GM12878 (cell line): ENCODE results near the gene MROH7. TPM values are rescaled to one million over a fixed set of nuclear protein-coding genes. Genes with fewer than 3 reads are reported as not detected.

Experiments used
- ATAC-seq: fragments of 200-7000 bp; cut with Tn5 transposase; 3 replicates; pipeline ENCODE4 v1.9.1; 2020; ENCODE audit warnings: mild to moderate bottlenecking, moderate library complexity
- BruUV-seq: library from RNA; stranded (reverse); fragments of 400-500 nt; replicated peaks from 2 replicates; lab custom pipeline; 2021; lab: Mats Ljungman, UMichigan
- CTCF ChIA-PET: fragments of 300-600 bp; sonication (Branson Sonifier 250); formaldehyde crosslinking; extraction: SDS; loops from one replicate; lab custom pipeline; 2021; ENCODE audit warnings: inconsistent platforms; lab: Yijun Ruan, JAX
- POLR2A ChIA-PET: fragments of 350-600 bp; formaldehyde crosslinking; extraction: SDS; loops from one replicate; lab custom pipeline; 2021; ENCODE audit warnings: inconsistent platforms; lab: Charles Lee
- RAD21 ChIA-PET: fragments of 300-600 bp; sonication (Branson Sonifier 250); formaldehyde crosslinking; loops from one replicate; lab custom pipeline; 2023; ENCODE audit warnings: antibody characterized with exemption; ENCODE audit not compliant: unreplicated experiment; lab: Charles Lee
- SMC1A ChIA-PET: fragments of 300-600 bp; sonication (Branson Sonifier 250); formaldehyde crosslinking; loops from one replicate; lab custom pipeline; 2023; ENCODE audit not compliant: unreplicated experiment, uncharacterized antibody; lab: Charles Lee
- DNase-seq: peaks from one replicate; pipeline ENCODE4 v3.0.0-alpha.2; 2011; ENCODE audit warnings: low read depth, low spot score
- FAIRE-seq: peaks from 3 replicates; lab custom pipeline; 2011; peaks lifted over from hg19 to GRCh38; lab: Jason Lieb, UNC
- H2AFZ ChIP-seq: 2 replicates; pipeline ENCODE4 v1.6.0; 2011; ENCODE audit warnings: low read depth, low read length, control low read depth; ENCODE audit not compliant: control insufficient read depth
- H3K27ac ChIP-seq: 2 replicates; pipeline ENCODE4 v1.5.1; 2011; ENCODE audit warnings: control low read depth; ENCODE audit not compliant: control insufficient read depth, insufficient read depth
- H3K27me3 ChIP-seq, 2 experiments: replicated peaks in 1 of 2; 2 replicates each; pipeline versions ENCODE4 v1.6.0 to v1.6.1; 2011; ENCODE audit warnings: low read length in 1 of 2; ENCODE audit not compliant: control insufficient read depth in 2 of 2, insufficient read depth in 2 of 2
- H3K36me3 ChIP-seq, 2 experiments: 2 replicates each; pipeline ENCODE4 v1.5.1; 2011; ENCODE audit warnings: low read length in 1 of 2; ENCODE audit not compliant: control insufficient read depth in 2 of 2, insufficient read depth in 2 of 2
- H3K4me1 ChIP-seq: 2 replicates; pipeline ENCODE4 v1.6.1; 2011; ENCODE audit warnings: mild to moderate bottlenecking, low read length, moderate library complexity, mixed read lengths; ENCODE audit not compliant: control insufficient read depth, insufficient read depth
- H3K4me2 ChIP-seq: 2 replicates; pipeline ENCODE4 v1.6.0; 2011; ENCODE audit warnings: control low read depth; ENCODE audit not compliant: control insufficient read depth, insufficient read depth
- H3K4me3 ChIP-seq: fragments of 200-600 bp; sonication (generic); 2 replicates; pipeline ENCODE4 v1.5.1; 2016
- H3K79me2 ChIP-seq: 2 replicates; pipeline ENCODE4 v1.6.0; 2011; ENCODE audit warnings: low read length; ENCODE audit not compliant: control insufficient read depth, insufficient read depth
- H3K9ac ChIP-seq: 2 replicates; pipeline ENCODE4 v1.8.0; 2011; ENCODE audit warnings: low read length, control low read depth, mixed read lengths; ENCODE audit not compliant: control insufficient read depth, insufficient read depth
- H3K9me3 ChIP-seq: replicated peaks from 3 replicates; pipeline ENCODE4 v1.5.1; 2011; ENCODE audit warnings: mild to moderate bottlenecking, low read length; ENCODE audit not compliant: control insufficient read depth, insufficient read depth
- H4K20me1 ChIP-seq: 2 replicates; pipeline ENCODE4 v1.6.0; 2011; ENCODE audit not compliant: control insufficient read depth, insufficient read depth
- BACH1 ChIP-seq: fragments of 450-650 bp; IDR thresholded peaks from 2 replicates; pipeline ENCODE4 v1.6.1; 2017; ENCODE audit warnings: mild to moderate bottlenecking, borderline replicate concordance
- BRCA1 ChIP-seq: IDR thresholded peaks from 2 replicates; pipeline ENCODE4 v1.6.1; 2011; ENCODE audit warnings: low read depth, low read length, improper control_type of control experiment
- MEF2A ChIP-seq: IDR thresholded peaks from 2 replicates; pipeline ENCODE4 v1.6.1; 2011; ENCODE audit warnings: low read depth, mild to moderate bottlenecking, low read length, moderate library complexity; ENCODE audit not compliant: insufficient read depth
- TCF12 ChIP-seq: IDR thresholded peaks from 2 replicates; pipeline ENCODE4 v1.6.1; 2011; ENCODE audit warnings: low read depth, mild to moderate bottlenecking, low read length
- WRNIP1 ChIP-seq: IDR thresholded peaks from 2 replicates; pipeline ENCODE4 v1.6.1; 2011; ENCODE audit warnings: low read depth, low read length, improper control_type of control experiment, borderline replicate concordance
- WGBS: methylation state at CpG from one replicate; pipeline ENCODE4 v1.1.6; 2016; ENCODE audit warnings: low lambda C conversion rate; ENCODE audit not compliant: insufficient replicate concordance, insufficient coverage; ENCODE audit errors: missing lambda C conversion rate; 5-methylcytosine and 5-hydroxymethylcytosine counted together
- in situ Hi-C: fragments of 300-500 bp; cut with MboI; formaldehyde crosslinking; loops from 9 replicates; pipeline ENCODE4 v1.14.3; 2018; ENCODE audit warnings: mixed read lengths
- intact Hi-C: fragments of 100-400 bp; cut with micrococcal nuclease; formaldehyde crosslinking; loops from one replicate; pipeline ENCODE4 v1.14.2; 2022; ENCODE audit not compliant: unreplicated experiment
- polyA plus RNA-seq, 11 experiments: library from polyadenylated mRNA; depleted of rRNA in 4 of 11; unstranded in 6 of 11; stranded (reverse) in 5 of 11; fragments of >200 nt; fragmentation: Nextera tagmentation in 4 of 11; fragmentation: Illumina TruSeq in 1 of 11; extraction: Ambion mirVana in 4 of 11; extraction: Trizol in 1 of 11; gene quantifications; 1 replicate in 1 of 11; 2 replicates in 10 of 11; pipeline versions ENCODE4 v1.2.1 to v1.2.3, GENCODE V29; 2011 to 2016; ENCODE audit warnings: inconsistent platforms in 2 of 11, missing spikeins in 2 of 11, low read depth in 1 of 11
- total RNA-seq, 4 experiments: library from RNA; depleted of rRNA in 3 of 4; stranded (reverse); fragments of >200 nt in 3 of 4; fragmentation: Illumina TruSeq in 1 of 4; extraction: Trizol in 1 of 4; gene quantifications; 2 replicates each; pipeline versions ENCODE4 v1.2.1 to v1.2.3, GENCODE V29; 2013 to 2021
- TF ChIP-seq, protein P1 (sequence below): IDR thresholded peaks from 2 replicates; pipeline ENCODE4 v1.6.1; 2012; ENCODE audit warnings: mild to moderate bottlenecking, low read depth, low read length
- TF ChIP-seq, protein P2 (sequence below): fragments of 450-650 bp; IDR thresholded peaks from 2 replicates; pipeline ENCODE4 v1.6.1; 2016; ENCODE audit warnings: mild to moderate bottlenecking
- TF ChIP-seq, protein P3 (sequence below): fragments of 150-350 bp; IDR thresholded peaks from 2 replicates; pipeline ENCODE4 v1.6.1; 2016; ENCODE audit warnings: low read depth, low read length

The MROH7 gene
- total and polyA plus RNA-seq, 10 of the 15 experiments (the other 5 are each of a cell fraction or from before 2014, with no cell fraction given): 0.11 TPM; not detected in 9

DNA sequence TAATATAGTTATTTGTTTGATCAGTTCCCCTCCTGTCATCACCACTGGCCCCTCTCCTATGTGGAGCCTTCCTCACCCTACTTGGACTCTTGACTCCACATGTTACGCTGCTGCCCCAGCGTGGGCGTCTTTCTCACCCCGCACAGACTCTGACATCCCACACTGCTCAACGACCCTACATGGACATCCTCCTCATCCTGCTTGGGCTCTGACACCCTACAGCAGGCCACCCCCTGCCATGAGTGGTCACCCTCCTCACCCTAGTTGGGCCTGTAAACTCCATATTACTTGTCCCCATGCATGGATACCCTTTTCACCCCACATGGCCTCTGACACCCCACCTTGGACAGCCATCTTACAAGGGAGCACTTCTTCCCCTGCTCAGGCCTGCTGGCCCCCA is 95.1 kb downstream of the MROH7 start:
- ChIA-PET RAD21 (no interaction called here), POLR2A (no interaction called here), CTCF (no interaction called here), SMC1A (no interaction called here)
- H2AFZ ChIP-seq: no peak overlapping the region
- no peak overlapping the region for H3K4me2 ChIP-seq
- no peaks in the 10 kb centered on the region for H3K79me2 ChIP-seq
- in situ Hi-C loops (no loop called here), intact Hi-C loops (no loop called here)
- no peaks in the 10 kb centered on the region for H3K4me1 ChIP-seq
- WGBS: 98% methylated on average over 5 of the region's 5 CpGs
- H4K20me1 ChIP-seq: no peaks in the 10 kb centered on the region
- no peak overlapping the region for H3K9ac ChIP-seq
- H3K4me3 ChIP-seq: no peak overlapping the region
- TF ChIP-seq WRNIP1 (no peak), BACH1 (no peak), MEF2A (no peak), TCF12 (no peak), BRCA1 (no peak)
- TF ChIP-seq, protein P1, sequence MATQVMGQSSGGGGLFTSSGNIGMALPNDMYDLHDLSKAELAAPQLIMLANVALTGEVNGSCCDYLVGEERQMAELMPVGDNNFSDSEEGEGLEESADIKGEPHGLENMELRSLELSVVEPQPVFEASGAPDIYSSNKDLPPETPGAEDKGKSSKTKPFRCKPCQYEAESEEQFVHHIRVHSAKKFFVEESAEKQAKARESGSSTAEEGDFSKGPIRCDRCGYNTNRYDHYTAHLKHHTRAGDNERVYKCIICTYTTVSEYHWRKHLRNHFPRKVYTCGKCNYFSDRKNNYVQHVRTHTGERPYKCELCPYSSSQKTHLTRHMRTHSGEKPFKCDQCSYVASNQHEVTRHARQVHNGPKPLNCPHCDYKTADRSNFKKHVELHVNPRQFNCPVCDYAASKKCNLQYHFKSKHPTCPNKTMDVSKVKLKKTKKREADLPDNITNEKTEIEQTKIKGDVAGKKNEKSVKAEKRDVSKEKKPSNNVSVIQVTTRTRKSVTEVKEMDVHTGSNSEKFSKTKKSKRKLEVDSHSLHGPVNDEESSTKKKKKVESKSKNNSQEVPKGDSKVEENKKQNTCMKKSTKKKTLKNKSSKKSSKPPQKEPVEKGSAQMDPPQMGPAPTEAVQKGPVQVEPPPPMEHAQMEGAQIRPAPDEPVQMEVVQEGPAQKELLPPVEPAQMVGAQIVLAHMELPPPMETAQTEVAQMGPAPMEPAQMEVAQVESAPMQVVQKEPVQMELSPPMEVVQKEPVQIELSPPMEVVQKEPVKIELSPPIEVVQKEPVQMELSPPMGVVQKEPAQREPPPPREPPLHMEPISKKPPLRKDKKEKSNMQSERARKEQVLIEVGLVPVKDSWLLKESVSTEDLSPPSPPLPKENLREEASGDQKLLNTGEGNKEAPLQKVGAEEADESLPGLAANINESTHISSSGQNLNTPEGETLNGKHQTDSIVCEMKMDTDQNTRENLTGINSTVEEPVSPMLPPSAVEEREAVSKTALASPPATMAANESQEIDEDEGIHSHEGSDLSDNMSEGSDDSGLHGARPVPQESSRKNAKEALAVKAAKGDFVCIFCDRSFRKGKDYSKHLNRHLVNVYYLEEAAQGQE: no peak
- TF ChIP-seq, protein P2, sequence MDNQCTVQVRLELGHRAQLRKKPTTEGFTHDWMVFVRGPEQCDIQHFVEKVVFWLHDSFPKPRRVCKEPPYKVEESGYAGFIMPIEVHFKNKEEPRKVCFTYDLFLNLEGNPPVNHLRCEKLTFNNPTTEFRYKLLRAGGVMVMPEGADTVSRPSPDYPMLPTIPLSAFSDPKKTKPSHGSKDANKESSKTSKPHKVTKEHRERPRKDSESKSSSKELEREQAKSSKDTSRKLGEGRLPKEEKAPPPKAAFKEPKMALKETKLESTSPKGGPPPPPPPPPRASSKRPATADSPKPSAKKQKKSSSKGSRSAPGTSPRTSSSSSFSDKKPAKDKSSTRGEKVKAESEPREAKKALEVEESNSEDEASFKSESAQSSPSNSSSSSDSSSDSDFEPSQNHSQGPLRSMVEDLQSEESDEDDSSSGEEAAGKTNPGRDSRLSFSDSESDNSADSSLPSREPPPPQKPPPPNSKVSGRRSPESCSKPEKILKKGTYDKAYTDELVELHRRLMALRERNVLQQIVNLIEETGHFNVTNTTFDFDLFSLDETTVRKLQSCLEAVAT: no peak
- TF ChIP-seq, protein P3, sequence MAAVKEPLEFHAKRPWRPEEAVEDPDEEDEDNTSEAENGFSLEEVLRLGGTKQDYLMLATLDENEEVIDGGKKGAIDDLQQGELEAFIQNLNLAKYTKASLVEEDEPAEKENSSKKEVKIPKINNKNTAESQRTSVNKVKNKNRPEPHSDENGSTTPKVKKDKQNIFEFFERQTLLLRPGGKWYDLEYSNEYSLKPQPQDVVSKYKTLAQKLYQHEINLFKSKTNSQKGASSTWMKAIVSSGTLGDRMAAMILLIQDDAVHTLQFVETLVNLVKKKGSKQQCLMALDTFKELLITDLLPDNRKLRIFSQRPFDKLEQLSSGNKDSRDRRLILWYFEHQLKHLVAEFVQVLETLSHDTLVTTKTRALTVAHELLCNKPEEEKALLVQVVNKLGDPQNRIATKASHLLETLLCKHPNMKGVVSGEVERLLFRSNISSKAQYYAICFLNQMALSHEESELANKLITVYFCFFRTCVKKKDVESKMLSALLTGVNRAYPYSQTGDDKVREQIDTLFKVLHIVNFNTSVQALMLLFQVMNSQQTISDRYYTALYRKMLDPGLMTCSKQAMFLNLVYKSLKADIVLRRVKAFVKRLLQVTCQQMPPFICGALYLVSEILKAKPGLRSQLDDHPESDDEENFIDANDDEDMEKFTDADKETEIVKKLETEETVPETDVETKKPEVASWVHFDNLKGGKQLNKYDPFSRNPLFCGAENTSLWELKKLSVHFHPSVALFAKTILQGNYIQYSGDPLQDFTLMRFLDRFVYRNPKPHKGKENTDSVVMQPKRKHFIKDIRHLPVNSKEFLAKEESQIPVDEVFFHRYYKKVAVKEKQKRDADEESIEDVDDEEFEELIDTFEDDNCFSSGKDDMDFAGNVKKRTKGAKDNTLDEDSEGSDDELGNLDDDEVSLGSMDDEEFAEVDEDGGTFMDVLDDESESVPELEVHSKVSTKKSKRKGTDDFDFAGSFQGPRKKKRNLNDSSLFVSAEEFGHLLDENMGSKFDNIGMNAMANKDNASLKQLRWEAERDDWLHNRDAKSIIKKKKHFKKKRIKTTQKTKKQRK: no peak
- no peaks in the 10 kb centered on the region for H3K27me3 ChIP-seq
- ATAC-seq (no peak), FAIRE-seq (no peak), DNase-seq (no peak)
- no TSS peak for BruUV-seq
- H3K36me3 ChIP-seq: peaks cover 10 to 28% of the 10 kb centered on the region in 2 experiments
- H3K9me3 ChIP-seq: no peaks in the 10 kb centered on the region
- no peak overlapping the region for H3K27ac ChIP-seq
